PFSK-1 (cell line): ENCODE results near the gene LYPLA2.

ENCODE experiments used
- FOXP2 ChIP-seq: optimal IDR thresholded peaks from 2 replicates; pipeline ENCODE3; 2011; ENCODE audit warnings: borderline replicate concordance, control low read depth, inconsistent platforms; ENCODE audit not compliant: insufficient read depth; ENCODE audit errors: extremely low read length, extremely low read depth
- POLR2AphosphoS5 ChIP-seq: IDR thresholded peaks from 2 replicates; pipeline ENCODE4 v1.6.1; 2012; ENCODE audit warnings: low read depth, mild to moderate bottlenecking, control low read depth, low read length, moderate library complexity
- REST ChIP-seq, 2 experiments: IDR thresholded peaks; 2 replicates each; pipeline versions ENCODE4 v1.6.1 to v1.8.0; 2011 to 2012; ENCODE audit warnings: low read depth in 2 of 2, low read length in 2 of 2, control low read depth in 1 of 2, inconsistent platforms in 1 of 2, mild to moderate bottlenecking in 1 of 2, moderate library complexity in 1 of 2; ENCODE audit not compliant: insufficient read depth in 1 of 2
- SIN3A ChIP-seq: IDR thresholded peaks from 2 replicates; pipeline ENCODE4 v1.6.1; 2012; ENCODE audit warnings: mild to moderate bottlenecking, low read length, moderate library complexity, borderline replicate concordance; ENCODE audit not compliant: insufficient read depth
- TAF1 ChIP-seq: IDR thresholded peaks from 2 replicates; pipeline ENCODE4 v1.6.1; 2012; ENCODE audit warnings: low read length, control low read depth, borderline replicate concordance; ENCODE audit not compliant: insufficient read depth

Gene LYPLA2

GRCh38 chr1:23806280-23806679 is 15.3 kb downstream of the LYPLA2 start:
- no peak for TF ChIP-seq REST (IDR thresholded peaks at IDR 0.05; ENCODE audit: insufficient read depth in 1 of 2, low read depth in 2 of 2, low read length in 2 of 2)
- no peak for TF ChIP-seq FOXP2
- TF ChIP-seq TAF1 = no peak
- TF ChIP-seq POLR2AphosphoS5 = no peak
- no peak for TF ChIP-seq SIN3A

- TF ChIP-seq REST (IDR thresholded peaks at IDR 0.05; ENCODE audit: insufficient read depth in 1 of 2, low read depth in 2 of 2, low read length in 2 of 2) = no peak
- TF ChIP-seq FOXP2 = no peak
- no peak for TF ChIP-seq TAF1
- TF ChIP-seq POLR2AphosphoS5 = no peak
- no peak for TF ChIP-seq SIN3A
Measured at GRCh38 chr1:23807453-23807852, 16.5 kb downstream of the LYPLA2 start.

DNA sequence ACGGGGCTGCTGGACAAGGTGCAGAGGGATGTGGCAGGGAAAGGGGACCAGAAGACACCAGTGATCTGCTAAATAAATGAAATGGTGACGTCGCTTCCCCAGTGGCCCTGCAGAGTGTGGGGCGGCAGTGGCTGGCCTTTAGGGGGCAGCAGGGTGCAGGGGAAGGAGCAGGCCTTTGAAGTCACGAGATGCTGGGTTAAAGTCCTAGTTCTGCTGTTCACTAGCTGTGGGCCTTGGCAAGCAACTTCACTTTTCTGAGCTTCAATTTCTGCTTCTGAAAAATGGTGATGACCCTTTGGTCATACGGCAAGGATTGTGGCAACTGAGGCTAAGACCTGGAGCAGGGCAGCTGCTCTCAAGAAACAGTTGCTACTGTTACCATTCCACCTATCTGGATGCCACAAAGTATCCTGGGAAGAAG is 18.8 kb downstream of the LYPLA2 start:
- TF ChIP-seq REST (IDR thresholded peaks at IDR 0.05; ENCODE audit: insufficient read depth in 1 of 2, low read depth in 2 of 2, low read length in 2 of 2) (no peak), TAF1 (no peak)

DNA sequence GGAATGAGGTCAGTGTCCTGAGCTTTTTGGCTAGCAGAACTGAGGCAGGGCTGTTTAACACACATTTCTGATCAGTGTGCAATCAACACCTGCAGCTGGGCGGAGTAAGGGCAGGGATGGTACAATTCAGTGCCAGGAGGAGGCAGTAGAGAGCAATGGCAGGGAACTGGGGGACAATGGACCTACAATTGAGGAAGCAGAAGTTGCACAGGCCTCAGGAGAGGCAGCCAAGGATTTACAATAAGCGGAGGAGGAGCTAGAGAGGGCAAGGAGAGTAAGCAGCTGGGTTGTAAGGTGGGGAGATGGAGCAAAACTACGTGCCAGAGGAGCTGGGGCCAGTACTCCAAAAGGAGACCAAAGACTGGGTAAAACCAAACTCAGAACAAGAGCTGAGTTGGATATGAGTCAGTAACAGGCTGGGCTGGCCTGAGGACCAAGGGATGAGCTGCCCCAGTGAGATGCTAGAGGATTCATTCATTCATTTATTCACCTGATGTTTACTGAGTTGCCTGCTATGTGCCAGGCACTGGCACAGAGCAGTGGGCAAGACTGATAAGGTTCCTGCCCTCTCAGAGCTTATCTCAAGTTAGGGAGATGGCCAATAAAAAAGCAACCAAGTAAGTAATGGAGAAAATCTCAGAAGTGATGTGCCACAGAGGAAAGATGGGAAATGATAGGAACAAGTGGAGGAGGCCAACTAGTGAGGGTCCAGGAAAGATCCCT is 20.0 kb downstream of the LYPLA2 start:
- TF ChIP-seq POLR2AphosphoS5 (no peak), TAF1 (no peak), REST (IDR thresholded peaks at IDR 0.05; ENCODE audit: insufficient read depth in 1 of 2, low read depth in 2 of 2, low read length in 2 of 2) (no peak), FOXP2 (no peak), SIN3A (no peak)

GRCh38 chr1:23814016-23814415 is 23.1 kb downstream of the LYPLA2 start:
- TF ChIP-seq REST (IDR thresholded peaks at IDR 0.05; ENCODE audit: insufficient read depth in 1 of 2, low read depth in 2 of 2, low read length in 2 of 2) = no peak
